Prostate gland (tissue), 2 donors: ENCODE results near the gene COL15A1.

Source experiments
- CTCF ChIP-seq, 4 experiments: fragments of 200-600 bp in 2 of 4; fragments of 450-650 bp in 2 of 4; sonication (generic) in 2 of 4; IDR thresholded peaks; 1 replicate in 3 of 4; 2 replicates in 1 of 4; pipeline ENCODE4 v1.5.1; 2016 to 2019; ENCODE audit warnings: antibody characterized with exemption in 4 of 4, mild to moderate bottlenecking in 2 of 4, moderate library complexity in 2 of 4
- POLR2A ChIP-seq: fragments of 450-650 bp; IDR thresholded peaks from one replicate; pipeline ENCODE4 v1.6.1; 2016; ENCODE audit warnings: antibody characterized with exemption, mild to moderate bottlenecking
- POLR2AphosphoS5 ChIP-seq: sonication (generic); formaldehyde crosslinking; IDR thresholded peaks from one replicate; pipeline ENCODE4 v1.6.1; 2017; ENCODE audit warnings: antibody characterized with exemption

DNA sequence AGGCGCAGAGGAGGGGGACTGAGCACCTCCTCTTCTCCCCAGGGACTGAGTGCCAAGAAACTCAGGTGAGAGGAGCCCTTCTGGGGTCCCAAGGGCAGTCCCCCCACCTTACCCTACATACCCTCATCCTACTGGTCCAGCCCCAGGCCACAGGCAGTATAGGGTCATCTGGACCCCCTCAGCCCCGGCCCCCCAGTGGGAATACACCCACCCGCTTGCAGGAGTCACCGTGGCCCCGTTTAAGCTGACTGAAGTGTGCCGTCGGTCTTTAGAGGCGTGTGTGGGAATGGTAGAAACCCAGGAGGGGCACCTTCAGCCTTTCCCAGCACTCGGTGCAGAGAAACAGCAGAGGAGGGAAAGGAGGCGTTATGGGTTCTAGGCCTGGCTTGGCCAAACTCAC, 30.8 kb downstream of the COL15A1 start:
- TF ChIP-seq POLR2AphosphoS5: no peak
- no peak for TF ChIP-seq CTCF (IDR thresholded peaks at IDR 0.05)
- no peak for TF ChIP-seq POLR2A
